SJCRH30 (cell line): ENCODE results near the gene ANKRD63. TPM values are rescaled to one million over a fixed set of nuclear protein-coding genes. Genes with fewer than 3 reads are reported as not detected.

Experiments used
- DNase-seq, 2 experiments: peaks; one replicate each; pipeline ENCODE4 v3.0.0-alpha.2; 2015 to 2020
- H3K27ac ChIP-seq: fragments of 250-450 bp; sonication (Bioruptor Pico); 2 replicates; pipeline ENCODE4 v1.5.1; 2020; ENCODE audit warnings: mild to moderate bottlenecking, moderate library complexity
- H3K27me3 ChIP-seq: fragments of 250-450 bp; sonication (Bioruptor Pico); 2 replicates; pipeline ENCODE4 v1.5.1; 2020; ENCODE audit warnings: mild to moderate bottlenecking, moderate library complexity
- H3K36me3 ChIP-seq: fragments of 250-450 bp; sonication (Bioruptor Pico); 2 replicates; pipeline ENCODE4 v1.5.1; 2020; ENCODE audit warnings: mild to moderate bottlenecking, moderate library complexity
- H3K4me1 ChIP-seq: fragments of 250-450 bp; sonication (Bioruptor Pico); 2 replicates; pipeline ENCODE4 v1.5.1; 2020; ENCODE audit warnings: mild to moderate bottlenecking, moderate library complexity
- H3K4me3 ChIP-seq: fragments of 250-450 bp; sonication (Bioruptor Pico); 2 replicates; pipeline ENCODE4 v1.5.1; 2020; ENCODE audit warnings: mild to moderate bottlenecking, moderate library complexity
- H3K9me3 ChIP-seq: fragments of 250-450 bp; sonication (Bioruptor Pico); replicated peaks from 2 replicates; pipeline ENCODE4 v1.5.1; 2020; ENCODE audit warnings: mild to moderate bottlenecking, moderate library complexity
- total RNA-seq: library from RNA; depleted of rRNA; stranded (reverse); fragments of >200 nt; shearing (Covaris generic); gene quantifications from 2 replicates; pipeline ENCODE4 v1.2.3, GENCODE V29; 2014; rRNA removed

The ANKRD63 gene
- total RNA-seq, 1 experiment from 2014 or later: 0.12 TPM

DNA sequence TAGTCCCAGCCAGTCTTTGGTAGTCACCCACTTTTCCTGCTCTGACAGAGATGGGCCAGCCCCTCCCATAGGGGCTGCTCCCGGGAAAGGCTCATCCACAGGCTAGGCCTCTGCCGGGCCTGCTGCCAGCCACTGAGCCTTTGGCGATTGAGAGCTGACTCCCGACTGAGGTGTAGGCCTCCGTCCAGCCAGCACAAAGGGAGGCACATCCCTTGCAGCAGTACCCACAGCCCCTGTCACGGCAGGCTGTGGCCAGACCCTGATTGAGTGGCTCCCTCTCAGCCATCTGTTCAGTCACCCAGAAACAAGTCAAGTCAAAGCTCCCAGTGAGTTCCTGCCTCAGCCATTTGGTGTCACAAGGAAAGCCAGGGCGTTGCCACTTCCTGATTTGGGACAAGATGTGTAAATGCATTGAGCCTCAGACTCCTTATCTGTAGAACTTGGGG lies 50.2 kb downstream of the ANKRD63 start:
- peaks cover 14% of the 10 kb centered on the region for H3K36me3 ChIP-seq
- H3K4me3 ChIP-seq: no peak overlapping the region
- no peaks in the 10 kb centered on the region for H3K9me3 ChIP-seq
- no peaks in the 10 kb centered on the region for H3K27me3 ChIP-seq
- DNase-seq: no peak
- H3K4me1 ChIP-seq: peaks cover 4% of the 10 kb centered on the region; the same call in 1 of the 2 replicates
- H3K27ac ChIP-seq: no peak overlapping the region

Other genes with a start within 250 kb of the ANKRD63 start
- 406 and 411 TPM in 2 replicates for gene SRP14, start 243.9 kb downstream of the ANKRD63 start, total RNA-seq
- 6.5 and 6.7 TPM in 2 replicates for gene BMF, start 174.2 kb downstream of the ANKRD63 start, total RNA-seq
- 90.7 and 105 TPM in 2 replicates for gene BUB1B, start 122.0 kb downstream of the ANKRD63 start, total RNA-seq
- not detected in 2 replicates for gene PAK6, start 44.0 kb downstream of the ANKRD63 start, total RNA-seq
- 2.0 and 2.9 TPM in 2 replicates for gene PLCB2, start 24.9 kb upstream of the ANKRD63 start, total RNA-seq
- 23.4 and 24.1 TPM in 2 replicates for gene INAFM2, start 40.6 kb upstream of the ANKRD63 start, total RNA-seq
- gene CCDC9B, start 57.9 kb upstream of the ANKRD63 start, total RNA-seq: 2.4 and 3.2 TPM in 2 replicates
- gene PHGR1, start 68.0 kb upstream of the ANKRD63 start, total RNA-seq: not detected in 2 replicates
- 0.22 and 0.38 TPM in 2 replicates for gene DISP2, start 75.2 kb upstream of the ANKRD63 start, total RNA-seq
- gene KNSTRN, start 99.7 kb upstream of the ANKRD63 start, total RNA-seq: 92.2 and 93.9 TPM in 2 replicates
- gene IVD, start 122.7 kb upstream of the ANKRD63 start, total RNA-seq: 34.9 and 36.7 TPM in 2 replicates
- gene BAHD1, start 157.9 kb upstream of the ANKRD63 start, total RNA-seq: 10.9 and 11.0 TPM in 2 replicates
- gene CHST14, start 187.9 kb upstream of the ANKRD63 start, total RNA-seq: 36.7 and 39.4 TPM in 2 replicates